Measurements from ENCODE around the gene THSD7B.

THSD7B gene

DNA sequence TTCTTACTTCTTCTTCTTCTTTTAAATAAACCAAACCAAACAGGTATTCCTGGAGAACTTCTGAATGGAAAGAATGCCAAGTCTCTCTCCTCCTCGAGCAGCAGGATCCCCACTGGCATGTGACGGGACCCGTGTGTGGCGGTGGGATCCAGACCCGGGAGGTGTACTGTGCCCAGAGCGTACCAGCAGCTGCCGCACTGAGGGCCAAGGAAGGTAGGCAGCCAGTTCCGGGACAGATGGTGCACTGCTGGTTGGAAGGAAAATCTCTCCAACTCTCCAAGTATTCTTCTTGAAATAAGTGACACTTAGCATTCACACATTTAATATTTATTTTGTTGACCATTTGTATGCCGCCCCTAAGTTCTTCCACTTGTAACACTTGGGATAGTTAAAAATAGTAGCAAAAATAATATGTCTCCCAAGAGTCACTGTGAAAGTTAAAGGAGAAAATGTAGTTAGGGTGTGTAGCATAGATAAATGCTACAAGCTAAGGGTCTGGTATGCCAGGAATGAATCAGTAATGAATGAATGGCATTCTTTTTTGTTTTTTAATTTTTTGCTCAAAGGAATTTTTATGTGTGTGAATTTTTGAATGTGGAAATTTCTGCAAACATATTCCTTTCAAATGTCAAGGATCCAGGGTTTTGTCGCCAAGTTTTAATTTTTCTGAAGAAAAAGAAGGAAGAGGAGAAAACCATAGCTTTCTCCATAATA lies 349.9 kb downstream of the THSD7B start:
- no peak overlapping the region for H3K4me2 ChIP-seq (ENCODE audit: low read length)
- no peak overlapping the region for H3K9ac ChIP-seq (ENCODE audit: low read length)
- no peak overlapping the region for H4K91ac ChIP-seq (ENCODE audit: low read depth, low read length)
- no peak overlapping the region for H2BK120ac ChIP-seq (ENCODE audit: insufficient read depth, low read length, poor library complexity)
- peak in 1 of 2 donors; percentile 18 for DNase-seq
- WGBS (ENCODE audit: extremely low coverage, insufficient coverage, insufficient read length) = no CpG with 5 or more reads among the region's 10 CpGs
- no peak overlapping the region for H3K14ac ChIP-seq (ENCODE audit: low read length)
- H2BK12ac ChIP-seq (ENCODE audit: low read length) = peak overlapping the region; percentile 15
- H3K4me1 ChIP-seq (ENCODE audit: control insufficient read depth in 1 of 2, insufficient read depth in 2 of 2, low read length in 2 of 2) = no peaks in the 10 kb centered on the region
- H3K23ac ChIP-seq (ENCODE audit: low read length) = no peak overlapping the region
- H2BK5ac ChIP-seq (ENCODE audit: low read depth, low read length, poor library complexity) = no peak overlapping the region
- no peak overlapping the region for H3K4ac ChIP-seq (ENCODE audit: low read depth, low read length)
- no peak overlapping the region for H3K27ac ChIP-seq (ENCODE audit: low read depth, low read length)
- no peak overlapping the region for H4K8ac ChIP-seq (ENCODE audit: low read depth, low read length)
- H4K12ac ChIP-seq (ENCODE audit: low read depth, low read length) = no peak overlapping the region
- H3K36me3 ChIP-seq (ENCODE audit: control insufficient read depth in 1 of 2, insufficient read depth in 2 of 2, low read length in 2 of 2) = no peaks in the 10 kb centered on the region
- H3K27me3 ChIP-seq (ENCODE audit: insufficient read depth, low read length) = no peaks in the 10 kb centered on the region
- H3K79me1 ChIP-seq (ENCODE audit: low read length) = no peaks in the 10 kb centered on the region
- H3K4me3 ChIP-seq (ENCODE audit: low read depth, low read length) = no peak overlapping the region
- H2AK5ac ChIP-seq (ENCODE audit: low read length) = no peak overlapping the region
- H3K9me3 ChIP-seq (ENCODE audit: insufficient read depth, low read depth, low read length) = no peaks in the 10 kb centered on the region
- no peaks in the 10 kb centered on the region for H3K79me2 ChIP-seq (ENCODE audit: control insufficient read depth, insufficient read depth, low read length, poor library complexity)
- H2AFZ ChIP-seq (ENCODE audit: insufficient read depth, low read length, poor library complexity) = no peak overlapping the region
- H3K18ac ChIP-seq (ENCODE audit: low read length) = no peak overlapping the region

DNA sequence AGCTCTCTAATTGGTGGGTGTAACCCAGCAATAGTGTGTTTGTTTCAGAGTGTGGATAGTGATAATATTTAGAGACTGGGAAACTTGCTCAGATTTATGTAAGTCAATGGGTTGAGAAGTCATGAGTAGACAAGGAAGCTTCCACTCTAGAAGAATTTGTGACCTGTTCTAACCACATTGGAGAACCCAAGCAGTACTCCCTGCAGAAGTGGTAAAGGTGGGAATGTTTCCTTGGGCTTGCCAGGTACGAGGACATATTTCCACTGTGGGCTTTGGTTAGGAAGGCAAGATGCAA lies 350.4 kb downstream of the THSD7B start:
- H3K4me3 ChIP-seq (ENCODE audit: low read depth, low read length) = no peak overlapping the region
- no peak overlapping the region for H3K14ac ChIP-seq (ENCODE audit: low read length)
- WGBS (ENCODE audit: extremely low coverage, insufficient coverage, insufficient read length) = no CpG with 5 or more reads among the region's 1 CpG
- H3K4me1 ChIP-seq (ENCODE audit: control insufficient read depth in 1 of 2, insufficient read depth in 2 of 2, low read length in 2 of 2) = no peaks in the 10 kb centered on the region
- no peak for DNase-seq
- no peak overlapping the region for H2BK5ac ChIP-seq (ENCODE audit: low read depth, low read length, poor library complexity)
- H3K9ac ChIP-seq (ENCODE audit: low read length) = no peak overlapping the region
- no peak overlapping the region for H4K91ac ChIP-seq (ENCODE audit: low read depth, low read length)
- H2AFZ ChIP-seq (ENCODE audit: insufficient read depth, low read length, poor library complexity) = no peak overlapping the region
- no peak overlapping the region for H4K8ac ChIP-seq (ENCODE audit: low read depth, low read length)
- H3K23ac ChIP-seq (ENCODE audit: low read length) = no peak overlapping the region
- no peaks in the 10 kb centered on the region for H3K27me3 ChIP-seq (ENCODE audit: insufficient read depth, low read length)
- H3K36me3 ChIP-seq (ENCODE audit: control insufficient read depth in 1 of 2, insufficient read depth in 2 of 2, low read length in 2 of 2) = no peaks in the 10 kb centered on the region
- no peak overlapping the region for H4K12ac ChIP-seq (ENCODE audit: low read depth, low read length)
- H3K9me3 ChIP-seq (ENCODE audit: insufficient read depth, low read depth, low read length) = no peaks in the 10 kb centered on the region
- H3K4me2 ChIP-seq (ENCODE audit: low read length) = no peak overlapping the region
- H3K79me1 ChIP-seq (ENCODE audit: low read length) = no peaks in the 10 kb centered on the region
- no peak overlapping the region for H3K18ac ChIP-seq (ENCODE audit: low read length)
- H3K4ac ChIP-seq (ENCODE audit: low read depth, low read length) = no peak overlapping the region
- no peak overlapping the region for H3K27ac ChIP-seq (ENCODE audit: low read depth, low read length)
- no peak overlapping the region for H2BK120ac ChIP-seq (ENCODE audit: insufficient read depth, low read length, poor library complexity)
- no peaks in the 10 kb centered on the region for H3K79me2 ChIP-seq (ENCODE audit: control insufficient read depth, insufficient read depth, low read length, poor library complexity)
- H2BK12ac ChIP-seq (ENCODE audit: low read length) = no peak overlapping the region
- H2AK5ac ChIP-seq (ENCODE audit: low read length) = no peak overlapping the region

DNA sequence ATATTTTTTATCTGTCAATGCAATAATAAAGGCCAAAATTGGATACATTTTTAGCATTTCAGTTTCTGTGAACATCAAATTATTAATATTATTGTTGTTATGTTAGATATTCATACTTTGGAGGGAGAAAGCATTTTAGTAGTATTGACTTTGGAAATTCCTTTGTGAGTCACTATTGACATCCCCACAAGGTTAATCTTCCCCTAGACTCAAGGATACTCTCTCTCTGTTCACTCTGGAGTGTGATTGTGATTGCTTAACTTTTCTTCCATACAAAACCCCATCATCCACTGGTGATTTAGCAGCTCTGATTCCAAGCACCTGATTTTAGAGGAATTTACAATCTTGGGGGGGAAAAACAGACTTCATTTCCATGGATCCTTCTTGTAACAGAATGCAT lies 352.0 kb downstream of the THSD7B start:
- H3K14ac ChIP-seq (ENCODE audit: low read length) = no peak overlapping the region
- H3K79me2 ChIP-seq (ENCODE audit: control insufficient read depth, insufficient read depth, low read length, poor library complexity) = no peaks in the 10 kb centered on the region
- no peak overlapping the region for H2BK12ac ChIP-seq (ENCODE audit: low read length)
- no peaks in the 10 kb centered on the region for H3K79me1 ChIP-seq (ENCODE audit: low read length)
- H4K91ac ChIP-seq (ENCODE audit: low read depth, low read length) = no peak overlapping the region
- H2BK120ac ChIP-seq (ENCODE audit: insufficient read depth, low read length, poor library complexity) = no peak overlapping the region
- H4K12ac ChIP-seq (ENCODE audit: low read depth, low read length) = no peak overlapping the region
- H3K4me2 ChIP-seq (ENCODE audit: low read length) = no peak overlapping the region
- H2BK5ac ChIP-seq (ENCODE audit: low read depth, low read length, poor library complexity) = no peak overlapping the region
- H3K27me3 ChIP-seq (ENCODE audit: insufficient read depth, low read length) = no peaks in the 10 kb centered on the region
- H3K18ac ChIP-seq (ENCODE audit: low read length) = no peak overlapping the region
- H3K9ac ChIP-seq (ENCODE audit: low read length) = no peak overlapping the region
- H3K4me1 ChIP-seq (ENCODE audit: control insufficient read depth in 1 of 2, insufficient read depth in 2 of 2, low read length in 2 of 2) = no peaks in the 10 kb centered on the region
- H3K27ac ChIP-seq (ENCODE audit: low read depth, low read length) = no peak overlapping the region
- H3K9me3 ChIP-seq (ENCODE audit: insufficient read depth, low read depth, low read length) = no peaks in the 10 kb centered on the region
- no peak overlapping the region for H3K4ac ChIP-seq (ENCODE audit: low read depth, low read length)
- no peak overlapping the region for H3K23ac ChIP-seq (ENCODE audit: low read length)
- H4K8ac ChIP-seq (ENCODE audit: low read depth, low read length) = no peak overlapping the region
- no peak overlapping the region for H3K4me3 ChIP-seq (ENCODE audit: low read depth, low read length)
- no peak overlapping the region for H2AK5ac ChIP-seq (ENCODE audit: low read length)
- no peak for DNase-seq
- H3K36me3 ChIP-seq (ENCODE audit: control insufficient read depth in 1 of 2, insufficient read depth in 2 of 2, low read length in 2 of 2) = no peaks in the 10 kb centered on the region
- no peak overlapping the region for H2AFZ ChIP-seq (ENCODE audit: insufficient read depth, low read length, poor library complexity)

DNA sequence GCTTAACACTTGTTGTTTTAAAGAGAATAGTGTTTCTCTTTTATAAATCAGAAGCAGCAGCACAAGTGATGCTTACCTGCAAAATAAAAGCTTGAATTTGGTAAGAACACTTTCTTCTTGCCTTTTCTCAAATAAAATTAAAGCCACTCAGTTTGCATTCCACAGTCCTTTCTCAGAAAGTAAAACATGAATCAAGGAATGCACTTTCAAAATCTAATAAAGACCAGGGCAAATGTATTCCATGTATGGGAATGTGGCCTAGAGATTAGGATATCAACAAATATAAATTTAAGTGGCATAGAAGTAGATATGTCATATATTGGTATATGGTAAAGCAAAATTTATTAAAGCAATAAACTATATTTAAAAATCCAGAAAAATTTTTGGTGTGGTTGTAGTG lies 352.8 kb downstream of the THSD7B start:
- H3K23ac ChIP-seq (ENCODE audit: low read length) = no peak overlapping the region
- no peaks in the 10 kb centered on the region for H3K4me1 ChIP-seq (ENCODE audit: control insufficient read depth in 1 of 2, insufficient read depth in 2 of 2, low read length in 2 of 2)
- H3K27me3 ChIP-seq (ENCODE audit: insufficient read depth, low read length) = no peaks in the 10 kb centered on the region
- H2BK120ac ChIP-seq (ENCODE audit: insufficient read depth, low read length, poor library complexity) = no peak overlapping the region
- H3K4me2 ChIP-seq (ENCODE audit: low read length) = no peak overlapping the region
- no peaks in the 10 kb centered on the region for H3K79me2 ChIP-seq (ENCODE audit: control insufficient read depth, insufficient read depth, low read length, poor library complexity)
- no peak overlapping the region for H3K27ac ChIP-seq (ENCODE audit: low read depth, low read length)
- H3K36me3 ChIP-seq (ENCODE audit: control insufficient read depth in 1 of 2, insufficient read depth in 2 of 2, low read length in 2 of 2) = no peaks in the 10 kb centered on the region
- no peaks in the 10 kb centered on the region for H3K79me1 ChIP-seq (ENCODE audit: low read length)
- DNase-seq = no peak
- no peak overlapping the region for H3K18ac ChIP-seq (ENCODE audit: low read length)
- no peak overlapping the region for H2AK5ac ChIP-seq (ENCODE audit: low read length)
- H2AFZ ChIP-seq (ENCODE audit: insufficient read depth, low read length, poor library complexity) = no peak overlapping the region
- H3K9me3 ChIP-seq (ENCODE audit: insufficient read depth, low read depth, low read length) = no peaks in the 10 kb centered on the region
- no peak overlapping the region for H3K9ac ChIP-seq (ENCODE audit: low read length)
- no peak overlapping the region for H4K12ac ChIP-seq (ENCODE audit: low read depth, low read length)
- H4K91ac ChIP-seq (ENCODE audit: low read depth, low read length) = no peak overlapping the region
- H3K4me3 ChIP-seq (ENCODE audit: low read depth, low read length) = no peak overlapping the region
- no peak overlapping the region for H2BK12ac ChIP-seq (ENCODE audit: low read length)
- no peak overlapping the region for H4K8ac ChIP-seq (ENCODE audit: low read depth, low read length)
- no peak overlapping the region for H3K14ac ChIP-seq (ENCODE audit: low read length)
- H2BK5ac ChIP-seq (ENCODE audit: low read depth, low read length, poor library complexity) = no peak overlapping the region
- no peak overlapping the region for H3K4ac ChIP-seq (ENCODE audit: low read depth, low read length)

Measured in trophoblast cell (in vitro differentiated cells and primary cell).